NCI-H226 (cell line): Measurements from ENCODE around the gene MTG2.

Experiments
- DNase-seq: peaks from one replicate; pipeline ENCODE4 v3.0.0-alpha.2; 2015

Gene MTG2

GRCh38 chr20:62236766-62237513, 54.1 kb downstream of the MTG2 start:
- DNase-seq, result no peak

DNA sequence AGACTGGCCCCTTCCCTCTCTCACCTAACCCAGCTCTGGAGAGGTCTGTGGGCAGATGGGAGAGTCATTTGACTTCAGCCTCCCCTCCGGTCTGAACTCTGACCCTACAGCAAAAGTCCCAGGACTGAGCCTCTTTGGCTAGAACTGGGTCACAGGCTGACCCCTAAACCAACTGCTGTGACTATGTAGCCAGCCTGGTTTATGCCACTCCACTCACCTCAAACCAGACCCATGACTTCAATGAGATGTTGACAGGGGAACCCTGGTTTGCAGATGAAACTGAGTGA, 54.6 kb downstream of the MTG2 start:
- no peak for DNase-seq

DNA sequence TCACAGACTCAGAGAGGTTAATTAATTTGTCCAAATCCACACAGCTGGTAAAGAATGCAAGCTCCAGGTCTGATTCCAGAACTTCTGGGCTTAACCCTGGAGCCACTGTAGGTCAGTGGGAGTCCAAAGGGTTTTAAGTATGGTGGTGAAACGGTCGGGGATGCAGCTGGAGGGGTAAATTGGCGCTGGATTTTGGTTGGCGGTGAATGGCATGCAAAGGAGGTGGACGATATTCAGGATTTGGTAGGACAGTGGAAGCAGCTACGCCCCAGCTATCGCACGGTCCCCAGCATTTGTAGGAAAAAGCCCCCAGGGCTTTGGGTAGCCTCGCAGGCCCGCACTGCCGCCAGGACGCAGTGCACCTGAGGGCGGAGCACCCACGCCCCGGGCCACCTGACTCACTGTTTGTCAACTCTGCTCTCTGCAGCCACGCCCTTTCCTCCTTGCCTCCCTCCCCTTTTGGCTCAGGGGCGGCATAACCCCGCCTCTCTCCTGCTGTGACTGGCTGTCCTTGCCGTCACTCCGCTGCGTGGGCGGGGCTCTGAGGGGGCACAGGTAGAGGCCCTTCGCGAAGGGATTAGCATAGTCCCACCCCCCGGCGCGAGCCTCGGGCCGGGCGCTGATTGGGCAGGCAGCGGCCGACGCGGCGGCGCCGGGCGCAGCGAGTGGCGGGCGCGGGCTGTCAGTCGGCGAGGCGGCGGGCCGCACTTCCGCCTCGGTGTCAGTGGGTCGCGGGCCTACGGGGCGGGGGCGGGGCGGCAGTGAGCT, 55.2 kb downstream of the MTG2 start, which contains the start of gene OSBPL2:
Gene OSBPL2 (plus strand): TSS at position 721 of the 768 bp plus-strand sequence. CDS start 17,664 bp downstream, outside the sequence.
- peak; percentile 94 for DNase-seq

- DNase-seq, result no peak
These were observed 55.9 kb downstream of the MTG2 start for GRCh38 chr20:62238569-62239277.

DNA sequence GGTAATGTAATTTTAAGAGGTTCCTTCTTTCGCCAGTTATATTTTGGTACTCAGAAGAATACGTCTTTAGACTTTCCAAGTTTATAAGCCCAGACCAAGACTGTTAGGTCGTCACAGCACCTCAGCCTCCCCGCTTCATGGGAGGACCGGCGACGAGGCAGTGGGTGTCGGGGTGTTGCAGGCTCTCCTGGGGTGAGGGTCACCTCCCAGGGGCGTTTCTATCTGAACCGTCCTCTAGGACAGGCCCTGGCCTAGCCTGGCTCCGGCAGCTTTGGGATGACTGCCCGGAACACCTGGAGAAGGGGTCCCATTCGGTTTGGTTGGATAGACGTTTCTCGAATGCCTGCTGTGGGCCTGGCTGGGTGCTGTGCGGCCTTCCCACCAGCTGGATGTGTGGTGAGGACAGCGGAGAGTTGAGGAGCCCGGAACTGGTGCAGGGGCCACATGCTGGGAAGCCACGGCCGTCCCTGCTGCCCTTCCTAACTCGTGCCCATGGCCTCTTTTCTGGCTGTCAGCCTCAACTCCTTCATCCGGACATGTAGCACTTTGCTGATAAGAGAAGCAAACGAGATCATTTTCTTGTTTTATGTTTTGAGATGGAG, 56.6 kb downstream of the MTG2 start:
- no peak for DNase-seq

- no peak for DNase-seq
These were observed 57.3 kb downstream of the MTG2 start for GRCh38 chr20:62240020-62240685.

DNA sequence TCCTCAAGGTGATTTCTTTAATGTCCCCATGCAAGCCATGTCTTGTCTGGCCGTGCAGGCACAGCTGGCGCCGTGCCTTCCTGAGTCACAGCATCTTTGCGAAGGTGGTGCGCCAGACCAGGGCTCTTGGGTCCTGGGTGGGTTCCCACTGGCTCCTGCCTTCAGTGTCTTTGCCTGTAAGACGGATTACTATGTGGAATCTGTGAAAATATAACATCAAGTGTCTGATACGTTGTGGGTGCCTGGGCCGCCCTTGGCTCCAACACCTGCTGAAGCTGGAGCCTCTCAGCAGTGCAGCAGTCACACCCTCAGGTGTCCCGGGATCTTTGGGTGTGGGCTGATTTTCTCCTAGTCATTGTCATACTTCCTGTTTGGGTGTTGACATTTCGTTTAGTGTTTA, 58.7 kb downstream of the MTG2 start:
- no peak for DNase-seq

- no peak for DNase-seq
These were observed 59.3 kb downstream of the MTG2 start for GRCh38 chr20:62242176-62242575.

DNA sequence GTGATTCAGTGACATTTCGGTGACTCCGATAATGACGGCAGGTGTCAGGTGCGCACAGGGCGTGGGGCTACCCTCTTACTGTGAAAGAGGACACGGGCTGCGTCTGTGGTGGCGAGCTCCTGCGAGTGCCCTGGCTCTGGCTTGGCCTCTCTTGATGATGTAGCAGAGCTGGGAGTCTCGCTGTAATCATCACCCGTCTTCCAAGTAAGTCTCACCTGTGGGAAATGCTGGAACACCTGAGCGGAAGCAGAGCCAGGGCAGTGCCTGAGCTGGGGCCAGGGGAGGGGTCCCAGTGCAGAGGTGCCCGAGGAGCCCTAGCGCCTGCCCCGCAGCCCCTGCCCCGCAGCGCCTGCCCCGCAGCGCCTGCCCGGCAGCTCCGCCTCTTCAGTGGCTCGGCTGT, 60.3 kb downstream of the MTG2 start:
- DNase-seq, result no peak

DNA sequence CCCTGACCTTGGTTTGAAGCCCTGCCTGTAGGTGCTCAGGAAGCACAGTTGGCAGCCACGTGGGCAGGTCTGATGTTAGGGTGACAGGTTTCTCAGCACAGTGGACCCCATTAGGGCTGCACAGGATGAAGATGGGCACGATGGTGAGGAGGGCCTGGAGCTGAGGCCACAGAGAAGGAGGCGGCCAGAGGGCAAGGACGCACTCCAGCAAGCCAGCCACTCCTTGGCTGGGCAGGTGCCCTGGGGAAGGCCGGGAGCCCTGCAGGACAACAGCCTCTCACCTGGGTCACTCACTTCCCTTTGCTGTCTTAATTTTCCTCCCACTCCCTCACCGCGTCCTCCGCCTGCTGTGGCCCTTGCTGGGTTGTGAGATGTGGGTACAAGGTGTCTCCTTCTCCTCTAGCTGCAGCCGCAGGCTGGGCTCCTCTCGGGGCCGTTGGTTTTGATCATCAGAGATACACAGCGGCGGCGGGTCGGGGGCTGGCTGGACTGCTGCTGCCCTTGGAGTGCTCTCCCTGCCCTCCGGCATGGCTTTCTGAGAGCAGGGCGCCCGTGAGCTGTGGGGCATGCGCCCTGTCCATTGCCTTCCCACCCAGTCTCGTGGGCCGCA, 61.2 kb downstream of the MTG2 start:
- DNase-seq, result no peak

- DNase-seq, result no peak
These were observed 61.8 kb downstream of the MTG2 start for GRCh38 chr20:62244644-62245108.

- DNase-seq, result no peak
These were observed 63.1 kb downstream of the MTG2 start for GRCh38 chr20:62245911-62246280.

DNA sequence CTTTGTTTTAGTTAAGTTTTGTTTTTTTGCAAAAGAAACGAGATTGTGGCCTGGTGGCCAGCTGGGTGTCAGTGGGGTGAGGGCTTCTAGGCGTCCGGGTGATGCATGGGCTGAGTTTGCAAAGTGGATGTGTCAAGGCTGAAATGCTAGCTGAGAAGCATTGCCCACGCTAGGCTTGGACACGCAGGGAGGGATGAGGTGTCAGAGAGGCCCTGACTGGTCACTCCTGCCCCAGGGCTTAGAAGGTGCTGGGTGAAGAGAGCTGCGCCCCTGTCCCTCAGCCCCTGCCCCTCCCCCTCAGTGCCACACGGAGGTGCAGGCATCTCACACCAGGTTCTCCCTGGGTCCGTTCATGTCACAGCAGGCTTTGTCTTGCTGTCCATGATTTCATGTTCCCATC, 63.6 kb downstream of the MTG2 start:
- DNase-seq, result no peak

DNA sequence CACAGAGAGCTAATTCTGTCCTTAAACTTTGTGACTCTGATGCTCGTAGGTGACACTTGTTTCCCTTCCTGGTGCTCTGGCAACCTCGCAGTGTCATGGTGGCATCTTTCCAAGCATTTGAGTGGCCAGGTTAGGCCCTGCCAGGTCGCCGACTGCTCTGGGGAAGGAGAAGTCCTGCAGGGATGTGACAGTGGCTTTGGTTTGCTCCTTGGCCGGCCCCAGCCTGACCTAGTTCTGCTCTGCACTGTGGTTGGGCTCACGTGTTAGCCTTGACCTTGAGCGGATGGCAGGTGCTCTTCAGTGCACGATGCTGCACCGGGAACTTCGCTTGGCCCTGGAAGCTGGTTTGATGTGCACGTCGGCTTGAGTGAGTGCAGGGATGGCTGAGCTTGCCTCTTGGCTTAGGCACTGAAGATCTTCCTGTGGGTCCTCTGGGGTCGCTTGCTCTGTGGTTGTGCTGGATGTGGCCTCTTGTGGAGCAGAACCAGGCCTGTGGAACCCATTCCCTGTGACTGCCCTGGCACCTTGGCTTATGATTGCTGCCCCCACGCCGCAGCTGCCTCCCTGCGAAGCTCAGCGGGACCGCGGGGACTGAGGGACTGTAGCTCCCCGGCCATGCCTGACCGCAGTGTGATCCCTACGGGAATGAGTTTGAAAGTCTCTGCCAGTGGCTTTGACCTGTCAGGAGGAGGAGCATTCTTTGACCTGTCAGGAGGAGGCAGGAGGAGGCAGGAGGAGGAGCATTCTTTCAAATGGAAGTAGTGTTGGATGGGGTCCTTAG, 64.2 kb downstream of the MTG2 start:
- no peak for DNase-seq

DNA sequence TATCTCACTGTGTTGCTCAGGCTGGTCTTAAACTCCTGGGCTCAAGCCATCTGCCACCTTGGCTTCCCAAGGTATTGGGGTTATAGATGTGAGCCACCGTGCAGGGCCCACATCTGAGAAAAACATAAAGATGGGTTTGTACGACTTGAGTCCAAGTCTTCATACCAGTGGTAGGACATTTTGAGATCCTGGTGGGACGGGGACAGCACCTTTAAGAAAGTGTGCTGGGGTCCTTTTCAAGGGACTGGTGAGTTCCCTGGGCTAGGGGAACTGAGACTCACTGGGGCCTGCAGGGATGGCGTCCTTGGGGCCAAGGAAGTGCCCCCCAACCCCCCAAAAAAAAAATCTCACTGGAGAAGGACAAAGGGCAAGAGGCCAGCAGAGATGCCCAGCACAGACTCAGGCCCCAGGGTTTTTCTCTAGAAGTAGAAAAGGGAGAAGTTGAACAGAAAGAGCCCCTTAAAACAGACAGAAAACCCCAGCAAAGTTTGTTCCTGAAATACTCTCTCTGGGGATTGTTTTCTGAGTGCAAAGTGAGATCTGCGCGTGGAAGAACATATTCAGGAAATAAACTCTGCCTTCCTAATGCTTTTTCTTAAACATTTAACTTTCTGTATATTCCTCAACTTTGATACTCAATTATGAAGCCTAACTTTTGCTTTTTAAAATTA, 66.2 kb downstream of the MTG2 start:
- no peak for DNase-seq

DNA sequence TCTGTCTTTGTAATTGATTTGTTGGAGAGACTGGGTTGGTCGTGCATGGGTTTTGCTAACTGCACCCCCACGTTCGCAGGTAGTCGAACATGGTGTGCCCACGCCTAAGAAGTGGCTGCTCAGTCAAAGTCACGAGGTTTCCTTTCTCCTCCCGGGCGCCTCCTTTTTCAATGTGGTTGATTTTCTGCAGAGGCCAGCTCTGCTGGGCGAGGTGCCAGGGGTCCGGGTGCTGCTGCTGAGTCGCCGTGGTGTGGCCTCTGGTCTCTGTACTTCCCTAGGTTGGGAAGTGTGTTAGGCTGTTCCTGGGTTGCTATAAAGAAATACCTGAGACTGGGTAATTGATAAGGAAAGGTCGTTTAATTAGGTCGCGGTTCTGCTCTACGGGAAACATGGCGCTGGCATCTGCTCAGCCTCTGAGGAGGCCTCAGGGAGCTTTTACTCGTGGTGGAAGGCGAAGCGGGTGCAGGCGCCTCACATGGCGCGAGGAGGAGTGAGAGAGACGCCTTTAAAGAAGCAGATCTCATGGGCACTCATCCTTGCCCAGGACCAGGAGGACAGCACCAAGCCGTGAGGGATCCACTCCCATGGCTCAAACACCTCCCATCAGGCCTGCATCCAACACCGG, 69.6 kb downstream of the MTG2 start:
- DNase-seq, result no peak
